Neural cell (in vitro differentiated cells): ENCODE results near the gene DCDC2. TPM values are rescaled to one million over a fixed set of nuclear protein-coding genes. Genes with fewer than 3 reads are reported as not detected.

Experiments
- H2AFZ ChIP-seq: fragments of 200-600, 300-800 bp; sonication (generic), shearing (Covaris generic); 2 replicates; pipeline ENCODE4 v1.6.0; 2014; ENCODE audit warnings: low read depth, mild to moderate bottlenecking, antibody characterized with exemption, low read length, moderate library complexity
- H3F3A ChIP-seq: fragments of 200-600 bp; shearing (Covaris generic); 2 replicates; pipeline ENCODE4 v1.6.1; 2016; ENCODE audit warnings: mild to moderate bottlenecking, moderate library complexity, mixed read lengths, antibody characterized with exemption, low read length; ENCODE audit not compliant: insufficient read depth, poor library complexity, severe bottlenecking
- H3K27ac ChIP-seq: fragments of 200-600, 300-800 bp; sonication (generic), shearing (Covaris generic); 2 replicates; pipeline ENCODE4 v1.5.1; 2014; ENCODE audit warnings: mild to moderate bottlenecking, low read length, moderate library complexity
- H3K27me3 ChIP-seq: fragments of 300-800, 200-600 bp; sonication (generic), shearing (Covaris generic); 2 replicates; pipeline ENCODE4 v1.6.0; 2014; ENCODE audit warnings: mild to moderate bottlenecking, low read depth, low read length, moderate library complexity; ENCODE audit not compliant: insufficient read depth
- H3K36me3 ChIP-seq: fragments of 300-800, 200-600 bp; sonication (generic), shearing (Covaris generic); 2 replicates; pipeline ENCODE4 v1.5.1; 2014; ENCODE audit warnings: mild to moderate bottlenecking, antibody characterized with exemption, low read length, moderate library complexity; ENCODE audit not compliant: insufficient read depth
- H3K4me2 ChIP-seq: fragments of 300-800, 200-600 bp; sonication (generic), shearing (Covaris generic); 2 replicates; pipeline ENCODE4 v1.6.0; 2014; ENCODE audit warnings: mild to moderate bottlenecking, low read length
- H3K4me3 ChIP-seq: fragments of 300-800, 200-600 bp; sonication (generic), shearing (Covaris generic); 2 replicates; pipeline ENCODE4 v1.5.1; 2014; ENCODE audit warnings: mild to moderate bottlenecking, low read length, moderate library complexity
- H3K79me2 ChIP-seq: fragments of 200-600 bp; shearing (Covaris generic); replicated peaks from 2 replicates; pipeline ENCODE4 v1.6.0; 2014; ENCODE audit warnings: mild to moderate bottlenecking, low read length, moderate library complexity; ENCODE audit not compliant: insufficient read depth
- H3K9ac ChIP-seq: fragments of 300-800, 200-600 bp; sonication (generic), shearing (Covaris generic); 2 replicates; pipeline ENCODE4 v1.6.1; 2016; ENCODE audit warnings: mild to moderate bottlenecking, low read length, mixed read lengths
- H3K9me2 ChIP-seq: fragments of 200-600 bp; shearing (Covaris generic); 2 replicates; pipeline ENCODE4 v1.6.1; 2016; ENCODE audit warnings: mild to moderate bottlenecking, low read length, mixed read lengths; ENCODE audit not compliant: insufficient read depth
- H3K9me3 ChIP-seq: fragments of 200-600, 300-800 bp; sonication (generic), shearing (Covaris generic); 2 replicates; pipeline ENCODE4 v1.6.1; 2016; ENCODE audit warnings: mild to moderate bottlenecking, mixed run types, low read length, moderate library complexity, mixed read lengths
- H4K20me1 ChIP-seq: fragments of 200-600 bp; shearing (Covaris generic); 2 replicates; pipeline ENCODE4 v1.6.1; 2016; ENCODE audit warnings: mild to moderate bottlenecking, mixed run types; ENCODE audit not compliant: insufficient read depth
- CTCF ChIP-seq: fragments of 450-650 bp; IDR thresholded peaks from 2 replicates; pipeline ENCODE4 v1.5.1; 2014; ENCODE audit warnings: antibody characterized with exemption, mild to moderate bottlenecking, moderate library complexity; ENCODE audit not compliant: poor library complexity, severe bottlenecking
- EP300 ChIP-seq: fragments of 450-650 bp; conservative IDR thresholded peaks from 2 replicates; pipeline ENCODE4 v1.6.1; 2014; ENCODE audit warnings: antibody characterized with exemption, mild to moderate bottlenecking, moderate library complexity; ENCODE audit not compliant: poor library complexity, severe bottlenecking
- EZH2 ChIP-seq: fragments of 200-600, 300-800 bp; shearing (Covaris generic), sonication (generic); IDR thresholded peaks from 2 replicates; pipeline ENCODE4 v1.6.1; 2014; ENCODE audit warnings: antibody characterized with exemption, low read length, borderline replicate concordance, mild to moderate bottlenecking; ENCODE audit not compliant: insufficient read depth, poor library complexity, severe bottlenecking
- MXI1 ChIP-seq: fragments of 450-650 bp; conservative IDR thresholded peaks from 2 replicates; pipeline ENCODE4 v1.6.1; 2014; ENCODE audit warnings: antibody characterized with exemption, mild to moderate bottlenecking; ENCODE audit not compliant: poor library complexity, severe bottlenecking
- POLR2AphosphoS5 ChIP-seq: IDR thresholded peaks from 2 replicates; pipeline ENCODE4 v1.6.1; 2012
- RAD21 ChIP-seq: fragments of 450-650 bp; conservative IDR thresholded peaks from 2 replicates; pipeline ENCODE4 v1.6.1; 2014; ENCODE audit warnings: antibody characterized with exemption, mild to moderate bottlenecking, moderate library complexity
- REST ChIP-seq: IDR thresholded peaks from 2 replicates; pipeline ENCODE4 v1.6.1; 2012; ENCODE audit warnings: borderline replicate concordance
- SMC3 ChIP-seq: fragments of 450-650 bp; conservative IDR thresholded peaks from 2 replicates; pipeline ENCODE4 v1.6.1; 2014; ENCODE audit warnings: antibody characterized with exemption, mild to moderate bottlenecking, moderate library complexity; ENCODE audit not compliant: poor library complexity
- TAF1 ChIP-seq: IDR thresholded peaks from 2 replicates; pipeline ENCODE4 v1.6.1; 2012; ENCODE audit warnings: low read depth
- polyA plus RNA-seq: library from polyadenylated mRNA; depleted of rRNA; stranded (reverse); fragments of >200 nt; gene quantifications from 2 replicates; pipeline ENCODE4 v1.2.3, GENCODE V29; 2014

Gene DCDC2
- polyA plus RNA-seq, 1 donor from 2014 or later: 0.57 TPM

GRCh38 chr6:24329451-24329850 lies 28.4 kb downstream of the DCDC2 start:
- H3K36me3 ChIP-seq: no peaks in the 10 kb centered on the region
- H2AFZ ChIP-seq: no peak overlapping the region
- H3K4me2 ChIP-seq: no peak overlapping the region

GRCh38 chr6:24329022-24329421 lies 28.8 kb downstream of the DCDC2 start:
- Histone ChIP-seq H4K20me1 (no peaks in the 10 kb centered on the region), H3K79me2 (no peaks in the 10 kb centered on the region), H3K4me2 (no peak overlapping the region)
- TF ChIP-seq MXI1 (no peak), RAD21 (no peak), CTCF (no peak), SMC3 (no peak), EZH2 (no peak), POLR2AphosphoS5 (no peak), TAF1 (no peak), EP300 (no peak)

More at GRCh38 chr6:24329451-24329850, 28.4 kb downstream of the DCDC2 start:
- Histone ChIP-seq H4K20me1 (no peaks in the 10 kb centered on the region), H3K79me2 (no peaks in the 10 kb centered on the region), H3K4me3 (no peak overlapping the region), H3K27me3 (no peaks in the 10 kb centered on the region), H3F3A (no peaks in the 10 kb centered on the region), H3K9me3 (no peaks in the 10 kb centered on the region), H3K27ac (no peak overlapping the region), H3K9me2 (no peaks in the 10 kb centered on the region), H3K9ac (no peak overlapping the region)
- TF ChIP-seq POLR2AphosphoS5 (no peak), REST (no peak), EP300 (no peak), MXI1 (no peak), CTCF (no peak), RAD21 (no peak), TAF1 (no peak), EZH2 (no peak), SMC3 (no peak)

More at GRCh38 chr6:24329022-24329421, 28.8 kb downstream of the DCDC2 start:
- Histone ChIP-seq H3K27ac (no peak overlapping the region), H2AFZ (no peak overlapping the region), H3K9me2 (no peaks in the 10 kb centered on the region), H3K36me3 (no peaks in the 10 kb centered on the region), H3K9me3 (no peaks in the 10 kb centered on the region), H3K27me3 (no peaks in the 10 kb centered on the region), H3F3A (no peaks in the 10 kb centered on the region), H3K4me3 (no peak overlapping the region), H3K9ac (no peak overlapping the region)
